Measurements from ENCODE around the gene ITPR3.

The ITPR3 gene

DNA sequence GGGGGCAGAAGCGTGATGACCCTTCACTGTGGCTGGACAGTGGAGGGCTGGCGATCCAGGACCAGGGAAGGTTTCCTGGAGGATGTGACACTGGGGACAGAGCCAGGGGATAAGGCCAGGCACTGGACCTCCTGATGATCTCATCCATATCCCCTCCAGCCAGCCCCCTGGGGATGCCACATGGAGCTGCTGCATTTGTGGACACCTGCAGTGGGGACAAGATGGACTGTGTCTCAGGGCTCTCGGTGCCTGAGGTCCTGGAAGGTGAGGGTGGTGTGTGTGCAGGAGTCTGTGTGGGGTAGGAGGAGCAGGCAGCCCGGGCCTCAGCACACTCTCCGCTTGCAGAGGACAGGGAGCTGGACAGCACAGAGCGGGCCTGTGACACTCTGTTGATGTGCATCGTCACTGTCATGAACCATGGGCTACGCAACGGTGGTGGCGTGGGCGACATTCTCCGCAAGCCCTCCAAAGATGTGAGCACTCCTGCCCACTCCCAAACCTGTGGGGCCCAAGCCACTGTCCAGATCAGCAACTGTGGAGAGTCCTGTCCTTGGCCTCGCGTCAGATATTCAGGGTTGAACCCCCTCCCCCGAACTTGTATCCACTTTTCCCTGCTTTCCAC, 70.4 kb downstream of the ITPR3 start:
- H3K9me3 ChIP-seq (ENCODE audit: insufficient read depth, low read depth, low read length), result no peaks in the 10 kb centered on the region
- peaks cover 81% of the 10 kb centered on the region; the same call in 1 of the 2 replicates for H3K36me3 ChIP-seq (ENCODE audit: insufficient read depth, low read length)
- no peak overlapping the region for H3K4me2 ChIP-seq (ENCODE audit: low read depth, low read length, poor library complexity, severe bottlenecking)
- H2AFZ ChIP-seq (ENCODE audit: low read length), result no peak overlapping the region
- H3K27me3 ChIP-seq (ENCODE audit: insufficient read depth, low read length, poor library complexity, severe bottlenecking), result no peaks in the 10 kb centered on the region
- peaks cover 5% of the 10 kb centered on the region for H3K4me1 ChIP-seq (ENCODE audit: insufficient read depth, low read length, poor library complexity, severe bottlenecking)
- H3K9ac ChIP-seq (ENCODE audit: low read depth, low read length, poor library complexity, severe bottlenecking), result no peak overlapping the region
- no peak overlapping the region for H3K4me3 ChIP-seq (ENCODE audit: low read length, poor library complexity, severe bottlenecking)
- H4K20me1 ChIP-seq (ENCODE audit: insufficient read depth, low read length, poor library complexity, severe bottlenecking), result no peaks in the 10 kb centered on the region
- TF ChIP-seq EZH2phosphoT487 (IDR thresholded peaks at IDR 0.05; ENCODE audit: borderline replicate concordance), result no peak
- TF ChIP-seq, protein P1, sequence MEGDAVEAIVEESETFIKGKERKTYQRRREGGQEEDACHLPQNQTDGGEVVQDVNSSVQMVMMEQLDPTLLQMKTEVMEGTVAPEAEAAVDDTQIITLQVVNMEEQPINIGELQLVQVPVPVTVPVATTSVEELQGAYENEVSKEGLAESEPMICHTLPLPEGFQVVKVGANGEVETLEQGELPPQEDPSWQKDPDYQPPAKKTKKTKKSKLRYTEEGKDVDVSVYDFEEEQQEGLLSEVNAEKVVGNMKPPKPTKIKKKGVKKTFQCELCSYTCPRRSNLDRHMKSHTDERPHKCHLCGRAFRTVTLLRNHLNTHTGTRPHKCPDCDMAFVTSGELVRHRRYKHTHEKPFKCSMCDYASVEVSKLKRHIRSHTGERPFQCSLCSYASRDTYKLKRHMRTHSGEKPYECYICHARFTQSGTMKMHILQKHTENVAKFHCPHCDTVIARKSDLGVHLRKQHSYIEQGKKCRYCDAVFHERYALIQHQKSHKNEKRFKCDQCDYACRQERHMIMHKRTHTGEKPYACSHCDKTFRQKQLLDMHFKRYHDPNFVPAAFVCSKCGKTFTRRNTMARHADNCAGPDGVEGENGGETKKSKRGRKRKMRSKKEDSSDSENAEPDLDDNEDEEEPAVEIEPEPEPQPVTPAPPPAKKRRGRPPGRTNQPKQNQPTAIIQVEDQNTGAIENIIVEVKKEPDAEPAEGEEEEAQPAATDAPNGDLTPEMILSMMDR (conservative IDR thresholded peaks at IDR 0.05; ENCODE audit: low read length), result no peak
- no peaks in the 10 kb centered on the region for H3F3A ChIP-seq (ENCODE audit: low read depth)
- no peaks in the 10 kb centered on the region for H3K9me2 ChIP-seq (replicated peaks; ENCODE audit: low read depth, low read length)
- H3K79me2 ChIP-seq (ENCODE audit: insufficient read depth, low read length), result no peaks in the 10 kb centered on the region

DNA sequence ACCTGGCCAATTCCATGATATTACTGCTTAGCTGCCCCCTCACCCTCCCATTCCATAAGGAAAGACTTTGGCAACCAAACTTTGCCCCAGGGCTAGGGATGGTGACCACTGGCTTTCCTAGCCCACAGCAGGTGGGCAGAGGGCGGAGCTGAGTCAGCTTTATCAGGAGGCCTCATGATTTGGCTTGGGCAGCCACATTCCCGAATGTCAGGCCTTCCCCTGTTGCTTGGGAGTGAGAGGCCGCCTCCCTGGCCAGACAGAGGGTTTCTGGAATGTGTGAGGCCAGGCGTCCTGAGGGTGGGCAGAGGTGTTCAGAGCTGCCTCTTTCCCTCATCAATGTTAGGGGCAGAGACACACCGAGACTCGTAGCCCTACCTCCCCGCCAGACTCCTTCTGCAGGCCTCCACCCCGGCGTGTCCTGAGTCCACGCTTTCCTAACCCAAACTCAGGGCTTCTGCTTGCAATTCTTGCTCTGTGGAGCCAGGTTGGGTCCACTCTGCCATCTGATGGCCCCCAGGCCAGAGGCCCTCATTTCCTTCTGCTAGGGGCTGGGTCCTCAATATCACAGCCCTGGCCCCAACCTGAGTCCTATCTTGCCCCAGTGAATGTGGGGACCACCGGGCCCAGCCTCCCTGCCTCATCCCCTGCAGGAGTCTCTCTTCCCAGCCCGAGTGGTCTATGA, 71.1 kb downstream of the ITPR3 start:
- Histone ChIP-seq H3K79me2 (ENCODE audit: insufficient read depth, low read length) (no peaks in the 10 kb centered on the region), H4K20me1 (ENCODE audit: insufficient read depth, low read length, poor library complexity, severe bottlenecking) (no peaks in the 10 kb centered on the region), H3F3A (ENCODE audit: low read depth) (no peaks in the 10 kb centered on the region), H3K9me3 (ENCODE audit: insufficient read depth, low read depth, low read length) (no peaks in the 10 kb centered on the region), H3K9ac (ENCODE audit: low read depth, low read length, poor library complexity, severe bottlenecking) (no peak overlapping the region), H3K27me3 (ENCODE audit: insufficient read depth, low read length, poor library complexity, severe bottlenecking) (no peaks in the 10 kb centered on the region), H3K4me2 (ENCODE audit: low read depth, low read length, poor library complexity, severe bottlenecking) (no peak overlapping the region), H3K36me3 (ENCODE audit: insufficient read depth, low read length) (peaks cover 76% of the 10 kb centered on the region; the same call in 1 of the 2 replicates), H3K4me1 (ENCODE audit: insufficient read depth, low read length, poor library complexity, severe bottlenecking) (peaks cover 11% of the 10 kb centered on the region), H2AFZ (ENCODE audit: low read length) (no peak overlapping the region), H3K4me3 (ENCODE audit: low read length, poor library complexity, severe bottlenecking) (no peak overlapping the region), H3K9me2 (replicated peaks; ENCODE audit: low read depth, low read length) (no peaks in the 10 kb centered on the region)
- no peak for TF ChIP-seq EZH2phosphoT487 (IDR thresholded peaks at IDR 0.05; ENCODE audit: borderline replicate concordance)
- TF ChIP-seq, protein P1 (conservative IDR thresholded peaks at IDR 0.05; ENCODE audit: low read length), result no peak

DNA sequence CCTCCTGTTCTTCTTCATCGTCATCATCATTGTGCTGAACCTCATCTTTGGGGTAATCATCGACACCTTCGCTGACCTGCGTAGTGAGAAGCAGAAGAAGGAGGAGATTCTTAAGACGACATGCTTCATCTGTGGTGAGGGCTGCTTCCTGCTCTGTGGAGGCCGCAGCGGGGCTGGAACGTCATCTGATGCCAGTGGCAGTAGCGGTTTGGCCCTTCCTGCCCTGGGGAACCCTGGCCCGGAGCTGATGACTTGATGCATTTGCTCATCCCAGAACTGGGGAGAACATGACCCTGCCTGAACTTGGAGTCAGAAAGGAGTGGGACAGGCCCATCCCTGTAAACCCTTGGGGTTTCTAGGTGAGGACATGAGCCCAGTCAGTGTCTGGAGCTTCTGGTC, 71.6 kb downstream of the ITPR3 start:
- Histone ChIP-seq H3K9me2 (replicated peaks; ENCODE audit: low read depth, low read length) (no peaks in the 10 kb centered on the region), H3K27me3 (ENCODE audit: insufficient read depth, low read length, poor library complexity, severe bottlenecking) (no peaks in the 10 kb centered on the region), H3K79me2 (ENCODE audit: insufficient read depth, low read length) (no peaks in the 10 kb centered on the region), H3K4me1 (ENCODE audit: insufficient read depth, low read length, poor library complexity, severe bottlenecking) (peaks cover 17% of the 10 kb centered on the region), H3K9ac (ENCODE audit: low read depth, low read length, poor library complexity, severe bottlenecking) (no peak overlapping the region), H2AFZ (ENCODE audit: low read length) (no peak overlapping the region), H4K20me1 (ENCODE audit: insufficient read depth, low read length, poor library complexity, severe bottlenecking) (no peaks in the 10 kb centered on the region), H3F3A (ENCODE audit: low read depth) (no peaks in the 10 kb centered on the region), H3K9me3 (ENCODE audit: insufficient read depth, low read depth, low read length) (no peaks in the 10 kb centered on the region), H3K4me3 (ENCODE audit: low read length, poor library complexity, severe bottlenecking) (no peak overlapping the region), H3K4me2 (ENCODE audit: low read depth, low read length, poor library complexity, severe bottlenecking) (no peak overlapping the region), H3K36me3 (ENCODE audit: insufficient read depth, low read length) (peaks cover 75% of the 10 kb centered on the region; the same call in 1 of the 2 replicates)
- no peak for TF ChIP-seq EZH2phosphoT487 (IDR thresholded peaks at IDR 0.05; ENCODE audit: borderline replicate concordance)
- TF ChIP-seq, protein P1 (conservative IDR thresholded peaks at IDR 0.05; ENCODE audit: low read length), result no peak
